GM10266 (cell line): ENCODE data around the gene SKAP2.

Experiments
- DNase-seq: peaks from one replicate; pipeline ENCODE4 v3.0.0; 2012; ENCODE audit errors: extremely low spot score
- CTCF ChIP-seq: IDR thresholded peaks from 2 replicates; pipeline ENCODE4 v1.5.1; 2012; ENCODE audit warnings: mild to moderate bottlenecking, low read depth; ENCODE audit not compliant: control insufficient read depth, insufficient read depth; ENCODE audit errors: missing control alignments

Gene SKAP2

GRCh38 chr7:26625286-26625685, 239.1 kb downstream of the SKAP2 start:
- no peak for DNase-seq
- no peak for TF ChIP-seq CTCF

GRCh38 chr7:26624839-26625238, 239.6 kb downstream of the SKAP2 start:
- no peak for DNase-seq
- TF ChIP-seq CTCF, result no peak

- no peak for TF ChIP-seq CTCF
- no peak for DNase-seq
Observed at GRCh38 chr7:26624431-26624830, 240.0 kb downstream of the SKAP2 start.

GRCh38 chr7:26620352-26620751, 244.0 kb downstream of the SKAP2 start:
- TF ChIP-seq CTCF, result no peak
- DNase-seq, result no peak

GRCh38 chr7:26619348-26619984, 244.9 kb downstream of the SKAP2 start:
- DNase-seq, result no peak
- no peak for TF ChIP-seq CTCF

GRCh38 chr7:26618898-26619297, 245.5 kb downstream of the SKAP2 start:
- DNase-seq, result no peak
- TF ChIP-seq CTCF, result no peak

- DNase-seq, result no peak
- no peak for TF ChIP-seq CTCF
Observed at GRCh38 chr7:26618449-26618848, 245.9 kb downstream of the SKAP2 start.
